GM18870 (cell line): Measurements from ENCODE around the gene PFDN1.
"Not testable (repeated sequence)": the region's sequence is repeated elsewhere in the genome, so short reads cannot be mapped to it uniquely, and the experiment has no call there.

Experiments used
- ATAC-seq: cut with Tn5 transposase; IDR thresholded peaks from one replicate; pipeline ENCODE4 v1.9.1; 2021; ENCODE audit warnings: moderate library complexity; ENCODE audit not compliant: unreplicated experiment

PFDN1 gene

GRCh38 chr5:140219068-140219991, 83.6 kb downstream of the PFDN1 start:
- peak; percentile 20 for ATAC-seq

GRCh38 chr5:140217299-140218026, 85.4 kb downstream of the PFDN1 start:
- no peak for ATAC-seq

- ATAC-seq: no peak
These were observed 86.3 kb downstream of the PFDN1 start for GRCh38 chr5:140216478-140217074.

- no peak for ATAC-seq
These were observed 87.6 kb downstream of the PFDN1 start for GRCh38 chr5:140215276-140215675.

- no peak for ATAC-seq
These were observed 88.1 kb downstream of the PFDN1 start for GRCh38 chr5:140214831-140215230.

GRCh38 chr5:140213370-140213983, 89.4 kb downstream of the PFDN1 start:
- peak; percentile 72 for ATAC-seq

GRCh38 chr5:140208065-140208464, 94.8 kb downstream of the PFDN1 start:
- no peak for ATAC-seq

GRCh38 chr5:140207250-140207964, 95.5 kb downstream of the PFDN1 start:
- ATAC-seq: peak; percentile 90

GRCh38 chr5:140205952-140206351, 96.9 kb downstream of the PFDN1 start:
- no peak for ATAC-seq

GRCh38 chr5:140205216-140205615, 97.7 kb downstream of the PFDN1 start:
- no peak for ATAC-seq

- no peak for ATAC-seq
These were observed 100.3 kb downstream of the PFDN1 start for GRCh38 chr5:140202610-140203009.

GRCh38 chr5:140202078-140202477, 100.8 kb downstream of the PFDN1 start:
- ATAC-seq: no peak

GRCh38 chr5:140198915-140199314, 104.0 kb downstream of the PFDN1 start:
- ATAC-seq: not testable (repeated sequence)

- no peak for ATAC-seq
These were observed 105.9 kb downstream of the PFDN1 start for GRCh38 chr5:140197023-140197422.

- no peak for ATAC-seq
These were observed 106.6 kb downstream of the PFDN1 start for GRCh38 chr5:140196115-140196814.
